Thyroid gland (tissue), 4 donors: ENCODE results near the gene KCNIP4.

Experiments used
- POLR2A ChIP-seq, 2 donors: fragments of 450-650 bp; IDR thresholded peaks; one replicate each; pipeline ENCODE4 v1.6.1; 2017; ENCODE audit warnings: antibody characterized with exemption in 2 of 2, mild to moderate bottlenecking in 2 of 2, moderate library complexity in 1 of 2
- TF ChIP-seq, protein P1 (sequence below), 6 experiments: fragments of 200-600 bp in 3 of 6; fragments of 450-650 bp in 3 of 6; sonication (generic) in 3 of 6; IDR thresholded peaks; one replicate each; pipeline ENCODE4 v1.5.1; 2016 to 2019; ENCODE audit warnings: antibody characterized with exemption in 6 of 6, mild to moderate bottlenecking in 2 of 6, inconsistent platforms in 1 of 6, moderate library complexity in 1 of 6

DNA sequence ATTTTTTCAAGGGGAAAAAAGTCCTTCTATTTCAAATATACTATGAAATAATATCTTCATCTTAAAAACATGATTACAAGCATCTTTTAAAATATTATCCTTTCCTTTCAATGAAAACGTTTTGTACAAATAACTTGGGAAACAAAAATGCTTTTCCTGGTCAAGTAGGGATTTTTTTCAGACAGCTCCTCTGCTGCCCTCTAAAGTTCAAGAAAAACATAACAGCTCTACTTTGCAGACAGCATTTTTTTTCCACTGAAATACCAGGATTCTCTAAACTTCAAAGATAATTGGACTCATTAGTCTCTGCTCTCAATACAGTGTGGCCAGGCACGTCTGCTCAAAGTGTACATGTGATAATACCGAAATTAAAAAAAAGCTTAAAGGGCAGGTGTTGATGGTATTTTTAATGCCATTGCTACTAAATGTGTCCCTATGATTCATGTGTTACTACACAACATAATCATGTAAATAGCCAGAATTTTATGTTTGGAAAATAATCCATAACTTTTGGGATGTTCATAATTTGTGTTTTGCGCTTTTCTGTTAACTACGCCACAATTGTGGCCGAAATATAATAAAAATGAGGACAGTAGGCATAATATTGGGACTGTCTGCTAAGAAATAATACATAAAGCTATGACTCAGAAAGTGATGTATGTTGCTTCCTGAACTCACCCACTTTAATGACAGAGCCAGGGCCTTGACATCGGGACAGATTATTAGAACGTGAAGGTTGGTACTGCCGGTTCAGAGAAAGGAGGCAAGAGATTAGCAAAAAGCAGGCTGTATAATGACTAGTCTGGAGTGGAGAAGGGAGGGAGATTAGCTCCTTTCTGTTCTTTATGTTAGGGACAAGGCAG, 478.9 kb downstream of the KCNIP4 start:
- TF ChIP-seq, protein P1, sequence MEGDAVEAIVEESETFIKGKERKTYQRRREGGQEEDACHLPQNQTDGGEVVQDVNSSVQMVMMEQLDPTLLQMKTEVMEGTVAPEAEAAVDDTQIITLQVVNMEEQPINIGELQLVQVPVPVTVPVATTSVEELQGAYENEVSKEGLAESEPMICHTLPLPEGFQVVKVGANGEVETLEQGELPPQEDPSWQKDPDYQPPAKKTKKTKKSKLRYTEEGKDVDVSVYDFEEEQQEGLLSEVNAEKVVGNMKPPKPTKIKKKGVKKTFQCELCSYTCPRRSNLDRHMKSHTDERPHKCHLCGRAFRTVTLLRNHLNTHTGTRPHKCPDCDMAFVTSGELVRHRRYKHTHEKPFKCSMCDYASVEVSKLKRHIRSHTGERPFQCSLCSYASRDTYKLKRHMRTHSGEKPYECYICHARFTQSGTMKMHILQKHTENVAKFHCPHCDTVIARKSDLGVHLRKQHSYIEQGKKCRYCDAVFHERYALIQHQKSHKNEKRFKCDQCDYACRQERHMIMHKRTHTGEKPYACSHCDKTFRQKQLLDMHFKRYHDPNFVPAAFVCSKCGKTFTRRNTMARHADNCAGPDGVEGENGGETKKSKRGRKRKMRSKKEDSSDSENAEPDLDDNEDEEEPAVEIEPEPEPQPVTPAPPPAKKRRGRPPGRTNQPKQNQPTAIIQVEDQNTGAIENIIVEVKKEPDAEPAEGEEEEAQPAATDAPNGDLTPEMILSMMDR (IDR thresholded peaks at IDR 0.05), result peak in 5 of 6 experiments; percentile 45 to 75 (median 70)
- no peak for TF ChIP-seq POLR2A (IDR thresholded peaks at IDR 0.05)
